Measurements from ENCODE around the gene CYSLTR2.
A peak's percentile ranks its signal among the peaks of the same experiment; 100 is the strongest.

The CYSLTR2 gene

DNA sequence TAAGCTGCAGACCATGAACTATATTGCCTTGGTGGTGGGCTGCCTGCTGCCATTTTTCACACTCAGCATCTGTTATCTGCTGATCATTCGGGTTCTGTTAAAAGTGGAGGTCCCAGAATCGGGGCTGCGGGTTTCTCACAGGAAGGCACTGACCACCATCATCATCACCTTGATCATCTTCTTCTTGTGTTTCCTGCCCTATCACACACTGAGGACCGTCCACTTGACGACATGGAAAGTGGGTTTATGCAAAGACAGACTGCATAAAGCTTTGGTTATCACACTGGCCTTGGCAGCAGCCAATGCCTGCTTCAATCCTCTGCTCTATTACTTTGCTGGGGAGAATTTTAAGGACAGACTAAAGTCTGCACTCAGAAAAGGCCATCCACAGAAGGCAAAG is 53.7 kb downstream of the CYSLTR2 start:
- DNase-seq: no peak

GRCh38 chr13:48708764-48709163 is 55.0 kb downstream of the CYSLTR2 start:
- DNase-seq: no peak

DNA sequence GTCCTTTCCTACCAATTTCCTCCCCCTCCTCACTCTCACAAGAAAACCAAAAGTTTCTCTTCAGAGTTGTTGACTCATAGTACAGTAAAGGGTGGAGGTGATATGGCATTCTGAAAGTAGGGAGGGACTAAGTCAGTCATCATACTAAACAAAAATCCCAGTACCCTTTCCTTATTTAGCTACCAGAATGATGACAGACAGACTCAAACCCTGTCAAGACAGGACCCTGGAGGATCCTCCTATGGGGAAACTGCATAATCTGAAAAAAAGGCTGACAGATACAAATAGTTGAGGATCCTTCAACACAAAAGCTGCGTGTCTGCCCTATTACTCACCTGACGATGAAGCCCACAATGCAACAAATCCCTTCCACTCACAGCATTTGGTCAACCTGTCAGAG is 55.5 kb downstream of the CYSLTR2 start:
- no peak for DNase-seq

- DNase-seq: no peak
Measured at GRCh38 chr13:48710160-48710559, 56.4 kb downstream of the CYSLTR2 start.

- no peak for DNase-seq
Measured at GRCh38 chr13:48712141-48712540, 58.4 kb downstream of the CYSLTR2 start.

DNA sequence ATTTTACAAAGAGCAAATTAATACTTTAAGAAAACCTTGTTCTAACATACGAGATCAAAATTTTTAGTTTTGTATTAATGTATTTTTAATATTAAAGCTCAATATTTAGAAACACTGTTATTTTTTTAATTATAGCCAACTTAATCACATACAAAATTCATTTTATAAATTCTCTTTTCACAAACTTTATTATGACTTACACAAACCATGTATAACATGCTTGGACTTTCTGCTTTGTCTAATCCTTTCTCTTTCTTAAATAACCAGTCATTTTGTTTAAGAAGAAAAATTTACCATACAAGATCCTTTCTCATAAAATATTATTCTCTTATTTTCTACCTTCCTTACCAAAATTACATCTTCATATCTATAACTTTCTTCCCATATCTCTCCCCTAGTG is 62.2 kb downstream of the CYSLTR2 start:
- DNase-seq: no peak

DNA sequence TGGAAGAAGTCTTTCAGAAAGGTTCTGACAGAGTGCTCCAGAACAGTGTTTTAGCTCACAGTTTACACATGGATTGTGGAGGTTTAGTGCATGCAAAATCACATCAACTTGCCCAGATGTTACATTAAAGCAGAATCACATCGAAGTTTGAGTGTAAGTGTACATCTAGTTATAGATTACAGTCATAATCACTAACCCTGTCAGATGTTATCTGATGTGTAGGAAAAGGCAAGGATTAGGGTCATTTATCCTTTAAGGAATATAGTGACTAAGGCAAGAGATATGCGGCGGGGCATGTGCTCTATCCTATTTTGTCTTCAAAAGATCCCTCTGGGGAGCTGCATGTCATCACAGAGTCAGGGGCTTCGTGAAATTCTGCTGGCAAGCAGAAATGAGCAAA is 66.9 kb downstream of the CYSLTR2 start:
- DNase-seq: no peak

DNA sequence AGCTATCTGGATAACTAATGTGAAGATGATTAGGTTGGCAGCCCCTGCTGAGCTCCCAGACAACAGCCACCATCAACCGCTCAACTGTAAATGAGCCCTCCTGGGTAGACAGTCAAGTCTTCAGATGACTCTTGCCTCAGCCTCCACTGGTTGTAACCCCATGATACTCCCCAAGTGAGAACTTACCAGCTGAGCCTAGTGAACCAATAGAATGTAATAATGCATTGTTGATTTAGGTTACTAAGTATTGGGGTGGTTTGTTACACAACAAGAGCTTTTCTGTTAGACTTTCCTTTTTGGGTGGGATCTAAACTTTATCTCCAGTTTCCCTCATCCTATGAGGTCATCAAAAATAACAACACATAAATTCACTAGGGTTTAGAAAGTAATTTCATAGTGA is 69.4 kb downstream of the CYSLTR2 start:
- DNase-seq: no peak

- DNase-seq: no peak
Measured at GRCh38 chr13:48725271-48725670, 71.5 kb downstream of the CYSLTR2 start.

DNA sequence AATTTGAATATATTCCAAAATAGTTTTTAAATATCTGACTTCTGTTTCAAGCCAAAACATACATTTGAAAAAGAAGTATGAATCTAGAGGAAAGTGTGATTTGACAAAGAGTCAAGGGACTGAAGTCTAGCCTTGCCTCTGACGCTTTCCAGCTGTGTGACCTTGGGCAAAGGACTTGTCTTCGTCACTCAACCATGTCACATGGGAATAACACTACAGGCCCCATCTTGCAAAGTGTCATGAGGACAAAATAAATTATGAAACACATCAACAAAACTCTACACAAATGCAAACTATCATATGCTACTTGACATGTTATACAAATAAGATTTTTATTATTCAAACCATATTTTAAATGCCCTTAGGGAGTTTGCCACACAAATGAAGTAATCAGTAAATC is 73.0 kb downstream of the CYSLTR2 start:
- DNase-seq: no peak

- DNase-seq: no peak
Measured at GRCh38 chr13:48727241-48728011, 73.7 kb downstream of the CYSLTR2 start.

DNA sequence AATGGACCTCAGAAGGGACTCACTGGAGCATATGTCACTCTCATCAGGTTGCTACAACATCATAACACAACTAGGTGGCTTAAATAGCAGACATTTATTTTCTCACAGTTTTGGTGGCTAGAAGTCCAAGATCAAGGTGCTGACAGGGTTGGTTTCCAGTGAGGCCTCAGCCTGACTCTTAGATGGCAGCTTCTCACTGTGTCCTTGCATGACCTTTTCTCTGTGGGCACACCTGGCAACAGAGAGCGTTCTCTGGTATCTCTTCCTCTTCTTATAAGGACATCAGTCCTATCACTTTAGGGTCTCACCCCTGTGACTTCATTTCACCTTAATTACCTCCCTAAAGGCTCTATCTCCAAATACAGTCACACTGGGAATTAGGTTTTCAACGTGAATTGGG is 74.5 kb downstream of the CYSLTR2 start:
- no peak for DNase-seq

GRCh38 chr13:48728876-48729275 is 75.1 kb downstream of the CYSLTR2 start:
- DNase-seq: no peak

DNA sequence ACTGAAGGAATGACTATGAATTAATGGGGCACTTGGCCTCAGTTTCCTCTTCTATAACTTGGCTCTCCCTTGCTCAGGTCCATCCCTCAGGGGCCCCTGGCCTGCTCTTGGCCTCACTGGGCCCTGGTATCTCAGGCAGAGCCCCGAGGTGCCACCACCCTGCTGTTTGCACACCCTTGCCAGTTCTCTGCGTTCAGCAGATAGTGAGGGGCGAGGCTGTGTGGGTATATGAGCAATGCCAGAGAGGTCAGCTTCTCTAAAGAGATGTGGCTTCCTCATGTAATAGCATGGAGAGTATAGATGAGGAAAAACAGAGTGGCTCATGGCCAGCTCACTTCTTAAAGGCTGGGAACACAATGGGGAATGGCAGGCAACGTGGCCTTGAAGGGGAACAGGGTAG is 76.1 kb downstream of the CYSLTR2 start:
- no peak for DNase-seq

DNA sequence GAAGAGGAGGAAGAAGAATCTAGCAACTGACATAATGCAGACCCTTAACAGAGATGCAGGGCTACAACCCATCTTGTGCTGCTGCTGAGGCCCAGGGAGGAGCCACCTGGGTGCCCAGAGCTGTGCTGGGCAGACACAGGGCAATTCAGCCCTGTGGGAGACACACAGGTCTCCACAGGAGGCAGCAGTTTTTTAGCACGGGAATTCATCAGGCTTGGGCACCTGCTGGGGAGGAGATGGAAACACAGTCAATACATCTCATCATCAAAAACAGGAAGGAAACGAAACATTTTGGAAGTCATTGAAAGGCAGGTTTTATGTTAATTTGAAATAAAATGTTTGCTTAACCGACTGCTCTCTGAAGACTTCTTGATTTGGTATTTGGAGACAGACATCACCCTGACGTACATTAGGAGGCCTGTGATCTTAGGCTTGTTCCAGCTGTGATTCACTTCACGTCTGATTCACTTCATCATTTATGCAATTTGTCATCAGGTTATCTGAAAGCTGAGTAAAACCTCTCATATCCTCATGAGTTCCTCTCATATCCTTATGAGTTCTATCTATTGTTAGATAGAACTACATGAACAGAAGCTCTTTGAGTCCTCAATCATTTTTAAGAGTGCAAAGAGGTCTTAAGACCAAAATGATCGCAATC is 77.4 kb downstream of the CYSLTR2 start:
- DNase-seq: no peak

- DNase-seq: peak; percentile 81
Measured at GRCh38 chr13:48731957-48732569, 78.3 kb downstream of the CYSLTR2 start.

- DNase-seq: no peak
Measured at GRCh38 chr13:48733739-48734335, 80.1 kb downstream of the CYSLTR2 start.

- no peak for DNase-seq
Measured at GRCh38 chr13:48735571-48735970, 81.8 kb downstream of the CYSLTR2 start.

GRCh38 chr13:48737689-48738088 is 84.0 kb downstream of the CYSLTR2 start:
- no peak for DNase-seq

DNA sequence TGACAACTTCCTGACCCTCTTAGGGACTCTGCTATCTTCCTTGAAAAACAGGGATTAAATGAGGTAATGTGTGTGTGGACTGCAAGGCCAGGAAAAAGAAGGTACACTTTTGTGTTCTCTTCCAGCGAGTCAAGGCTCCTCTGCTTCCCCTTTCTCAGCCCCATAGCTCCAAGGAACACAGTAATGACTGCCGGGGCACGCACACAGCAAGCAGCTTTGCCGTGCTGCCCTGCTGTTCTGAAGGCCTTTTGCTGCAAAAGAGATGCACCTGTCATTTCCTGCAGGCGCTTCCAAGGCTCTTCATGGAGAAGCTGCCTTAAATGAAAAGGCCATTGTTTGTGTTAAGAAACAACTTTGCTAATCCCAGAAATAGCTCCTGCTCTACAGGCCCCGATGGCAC is 84.6 kb downstream of the CYSLTR2 start:
- DNase-seq: no peak

GRCh38 chr13:48739386-48739964 is 85.7 kb downstream of the CYSLTR2 start:
- no peak for DNase-seq

- no peak for DNase-seq
Measured at GRCh38 chr13:48741377-48741776, 87.6 kb downstream of the CYSLTR2 start.

DNA sequence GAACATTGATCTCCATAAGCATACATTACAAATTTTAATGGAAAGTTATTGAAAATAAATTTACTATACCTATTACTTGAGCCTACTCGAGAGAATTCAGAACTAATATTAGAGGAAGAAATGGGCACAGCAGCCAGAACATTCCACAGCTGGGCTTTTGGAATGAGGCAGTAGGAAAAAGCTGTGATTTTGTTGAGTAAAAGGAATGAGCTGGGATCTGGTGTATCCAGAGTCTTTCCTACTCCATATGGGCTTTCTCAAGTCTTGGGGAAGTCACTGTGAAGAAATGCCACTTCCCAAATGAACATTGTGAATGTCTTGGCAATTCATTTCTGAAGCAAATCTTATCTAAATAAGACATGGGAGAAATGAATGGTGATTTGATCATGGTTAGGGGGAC is 93.1 kb downstream of the CYSLTR2 start:
- DNase-seq: no peak

DNA sequence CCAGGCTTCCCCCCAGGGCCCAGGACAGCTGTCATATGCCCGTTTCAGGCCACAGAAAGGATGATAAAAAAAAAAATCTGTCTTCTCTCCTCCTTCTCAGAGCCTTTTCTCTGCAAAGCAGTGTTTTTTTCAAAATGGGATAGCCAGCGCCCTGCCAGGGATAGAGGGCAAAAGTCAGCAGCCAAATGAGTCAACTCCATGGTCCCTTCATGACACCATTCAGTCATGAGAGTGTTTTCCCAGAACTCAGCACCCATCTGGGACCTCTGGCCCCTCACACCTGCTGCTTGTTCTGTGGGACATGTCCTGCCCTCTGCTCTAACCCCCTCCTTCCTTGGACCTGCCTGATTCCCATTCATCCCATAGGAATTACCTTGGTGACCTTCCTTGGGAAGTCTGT is 95.0 kb downstream of the CYSLTR2 start:
- no peak for DNase-seq
